NCI-H510A (cell line): ENCODE results near the gene GSTA2.
"Not testable (repeated sequence)": the region's sequence is repeated elsewhere in the genome, so short reads cannot be mapped to it uniquely, and the experiment has no call there.

ENCODE experiments used
- DNase-seq: peaks from one replicate; lab custom pipeline; 2025; lab: John Stamatoyannopoulos, UW

Gene GSTA2

DNA sequence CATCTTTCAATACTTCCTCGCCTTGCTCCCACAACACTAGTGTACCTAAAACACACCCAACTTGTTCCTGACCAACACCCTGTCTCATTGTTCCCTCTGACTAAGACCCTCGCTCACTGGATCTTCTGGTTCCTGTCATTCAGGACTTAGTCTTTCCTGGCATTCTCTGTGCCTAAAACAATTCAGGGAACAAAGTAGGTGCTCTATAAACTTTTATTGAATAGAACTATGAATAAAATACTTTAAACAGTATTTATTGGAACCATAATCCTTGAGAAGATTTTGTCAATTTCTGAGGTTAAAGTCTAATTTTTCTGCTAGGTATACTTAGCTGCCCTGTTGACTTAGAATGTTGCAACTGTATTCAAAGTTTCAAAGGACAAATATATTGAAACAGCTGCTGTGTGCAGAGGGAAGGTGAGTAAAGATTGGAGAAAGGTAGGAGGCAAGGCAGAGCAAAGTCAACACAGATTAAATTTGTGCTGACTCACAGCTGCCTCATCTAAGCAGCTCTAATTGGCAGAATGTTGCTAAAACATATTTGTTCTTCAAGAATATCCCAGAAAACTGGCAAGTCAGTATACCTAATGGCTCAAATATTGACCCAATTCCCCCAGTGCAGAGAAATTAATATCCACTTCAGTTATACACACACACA is 37.6 kb downstream of the GSTA2 start:
- DNase-seq: peak; percentile 88

DNA sequence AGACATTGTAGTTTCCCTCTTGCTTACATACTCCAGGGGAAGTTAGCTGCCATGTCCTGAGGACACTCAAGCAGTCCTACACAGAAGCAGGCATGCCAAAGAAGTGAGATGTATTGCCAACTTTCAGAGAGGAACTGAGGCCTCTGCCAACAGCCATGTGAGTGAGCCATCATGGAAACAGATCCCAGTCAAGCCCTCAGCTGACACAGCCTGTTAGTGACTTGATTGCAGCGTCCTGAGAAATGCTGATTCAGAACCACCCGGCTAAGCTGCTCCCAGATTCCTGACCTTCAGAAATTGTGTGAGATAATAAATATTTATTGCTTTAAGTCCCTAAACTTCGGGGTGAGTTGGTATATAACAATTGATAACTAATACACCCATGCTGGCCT is 38.1 kb downstream of the GSTA2 start:
- no peak for DNase-seq

DNA sequence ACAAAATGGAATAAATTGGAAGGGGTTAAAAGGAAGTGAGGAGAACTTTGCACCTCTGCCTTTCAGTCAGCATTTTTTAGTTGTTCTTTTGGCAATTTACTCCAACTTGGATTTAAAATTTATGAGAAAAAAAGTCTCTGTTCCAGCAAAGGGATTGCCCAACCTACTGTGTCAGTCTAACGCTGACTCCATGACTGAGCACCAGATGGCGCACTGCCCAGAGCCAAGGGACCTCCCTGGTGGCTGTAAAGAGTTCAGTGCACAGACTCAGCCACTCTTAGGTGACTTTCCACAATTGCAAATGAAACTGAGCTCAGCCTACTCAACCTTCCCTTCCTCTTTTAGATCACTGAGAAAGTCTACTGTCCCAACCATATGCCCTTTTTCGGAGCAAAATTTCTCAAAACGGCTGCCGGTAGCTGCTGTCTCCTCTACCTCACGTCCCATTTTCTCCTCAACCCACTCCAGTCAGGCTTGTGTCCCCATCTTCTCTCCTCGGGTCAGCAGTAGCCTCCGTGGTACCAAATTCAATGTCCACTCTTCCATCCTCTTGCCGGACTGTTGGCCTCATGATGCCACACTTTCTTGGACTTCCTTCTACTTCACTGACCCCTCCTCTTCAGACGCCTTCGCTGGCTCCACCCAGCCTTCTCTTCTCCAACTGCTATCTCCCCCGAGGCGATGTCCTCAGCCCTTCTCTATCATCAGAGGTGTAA is 38.7 kb downstream of the GSTA2 start:
- peak; percentile 85 for DNase-seq

DNA sequence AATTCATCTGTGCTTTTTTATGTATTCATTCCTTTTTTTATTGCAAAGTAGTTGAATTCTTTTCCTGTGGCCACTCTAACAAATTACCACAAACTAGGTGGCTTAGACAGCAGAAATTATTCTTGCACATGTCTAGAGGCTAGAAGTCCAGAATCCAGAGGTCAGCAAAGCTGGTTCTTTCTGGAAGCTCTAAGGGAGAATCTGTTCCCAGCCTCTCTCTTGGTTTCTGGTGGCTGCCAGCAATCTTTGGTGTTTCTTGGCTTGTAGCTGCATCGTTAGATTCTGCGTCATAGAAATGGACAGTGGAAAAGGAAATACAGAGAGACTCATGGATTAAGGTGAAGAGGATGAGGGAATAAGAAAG is 39.3 kb downstream of the GSTA2 start:
- DNase-seq: no peak

DNA sequence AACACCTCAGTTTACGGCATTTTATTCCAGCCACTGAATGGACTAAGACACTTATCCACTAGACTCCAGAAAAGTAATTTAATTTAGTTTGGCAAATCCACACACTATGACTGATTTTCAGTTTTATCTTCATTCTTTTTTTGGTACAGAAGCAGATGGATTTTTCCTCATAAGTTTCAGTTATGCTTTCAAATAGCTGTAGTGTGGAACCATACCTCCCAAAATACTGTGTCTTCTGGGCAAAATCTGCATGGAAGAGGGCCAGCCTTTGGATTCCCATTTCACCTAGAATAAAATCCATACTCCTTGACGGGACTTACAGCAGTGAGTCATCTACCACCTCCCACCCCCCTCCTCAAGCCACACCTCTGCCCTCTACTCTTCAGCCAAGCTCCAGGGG is 43.0 kb downstream of the GSTA2 start:
- no peak for DNase-seq

DNA sequence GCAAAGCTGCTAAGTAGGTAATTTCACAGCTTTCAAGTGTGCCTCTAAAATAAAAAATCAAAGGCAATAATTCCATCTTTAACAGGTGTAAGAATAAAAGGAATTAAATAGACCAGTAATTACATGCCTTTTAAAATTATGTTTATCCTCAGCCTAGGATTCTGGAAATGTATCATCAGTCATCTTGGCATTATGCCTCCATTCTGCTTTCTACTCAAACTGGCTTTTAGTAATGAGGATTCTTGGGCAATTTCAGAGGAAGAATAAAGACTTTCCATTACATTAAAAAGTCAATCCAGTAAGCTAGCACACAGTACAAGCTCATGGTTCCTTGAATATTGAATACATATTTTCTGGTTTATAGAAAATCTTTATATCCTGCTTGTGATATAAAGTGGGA is 44.7 kb downstream of the GSTA2 start:
- DNase-seq: no peak

DNA sequence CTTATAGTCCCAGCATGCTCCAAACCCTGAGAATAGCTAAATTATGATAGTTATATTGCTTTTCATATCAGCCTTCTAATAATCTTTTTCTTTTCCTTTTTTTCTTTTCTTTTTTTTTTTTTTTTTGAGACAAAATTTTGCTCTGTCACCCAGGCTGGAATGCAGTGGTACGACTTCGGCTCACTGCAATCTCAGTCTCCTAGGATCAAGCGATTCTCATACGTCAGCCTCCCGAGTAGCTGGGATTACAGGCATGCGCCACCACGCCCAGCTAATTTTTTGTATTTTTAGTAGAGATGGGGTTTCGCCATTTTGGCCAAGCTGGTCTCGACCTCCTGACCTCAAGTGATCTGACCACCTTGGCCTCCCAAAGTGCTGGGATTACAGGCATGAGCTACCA is 48.5 kb downstream of the GSTA2 start:
- DNase-seq: not testable (repeated sequence)

DNA sequence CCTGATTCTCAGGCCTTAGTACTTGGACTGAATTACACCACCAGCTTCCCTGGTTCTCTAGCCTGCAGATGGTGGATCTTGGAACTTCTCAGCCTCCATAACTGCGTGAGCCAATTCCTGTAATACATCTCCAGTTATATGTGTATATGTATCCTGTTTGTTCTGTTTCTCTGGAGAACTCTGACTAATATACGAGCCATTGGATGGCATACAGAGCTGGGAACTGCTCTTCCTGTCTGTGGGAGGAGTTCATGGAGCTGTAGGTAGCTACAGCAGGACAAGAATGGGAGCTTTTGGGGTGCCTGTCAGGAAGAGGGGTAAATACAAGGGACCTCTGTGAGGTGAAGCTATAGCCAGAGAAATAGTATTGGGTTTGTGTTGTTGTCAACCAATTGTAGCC is 51.1 kb downstream of the GSTA2 start:
- DNase-seq: no peak

DNA sequence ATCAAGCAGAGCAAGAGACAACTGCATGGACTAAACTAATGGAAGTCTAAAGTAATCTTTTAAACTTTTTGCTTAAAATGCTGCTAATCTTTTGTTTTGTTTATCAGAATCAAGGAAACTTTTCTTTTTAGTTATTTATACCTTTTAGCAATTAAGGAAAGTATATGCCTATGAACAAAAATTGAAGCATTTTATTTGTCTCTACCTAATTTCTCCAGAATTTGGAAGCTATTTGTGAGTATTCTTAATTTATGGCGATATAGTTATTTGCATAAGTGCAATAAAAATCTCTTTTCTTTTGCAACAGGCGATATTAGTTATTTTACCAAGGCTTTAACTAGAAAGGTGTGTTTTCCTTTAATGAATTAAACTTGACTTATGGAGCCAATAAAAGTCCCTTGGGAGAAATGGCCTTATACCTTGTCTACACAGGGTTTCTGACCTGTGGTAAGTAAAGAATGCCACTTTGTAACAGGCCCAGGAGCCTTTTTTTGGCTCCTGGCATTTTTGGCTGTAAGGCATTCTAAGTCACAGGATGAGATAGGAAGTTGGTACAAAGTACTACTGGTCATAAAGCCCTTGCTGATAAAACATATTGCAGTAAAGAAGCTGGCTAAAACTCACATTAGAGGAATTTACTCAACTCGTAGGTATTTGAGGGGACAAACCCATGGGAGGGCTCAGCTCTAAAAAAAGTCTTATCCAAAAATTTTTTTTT is 55.2 kb downstream of the GSTA2 start:
- DNase-seq: no peak

DNA sequence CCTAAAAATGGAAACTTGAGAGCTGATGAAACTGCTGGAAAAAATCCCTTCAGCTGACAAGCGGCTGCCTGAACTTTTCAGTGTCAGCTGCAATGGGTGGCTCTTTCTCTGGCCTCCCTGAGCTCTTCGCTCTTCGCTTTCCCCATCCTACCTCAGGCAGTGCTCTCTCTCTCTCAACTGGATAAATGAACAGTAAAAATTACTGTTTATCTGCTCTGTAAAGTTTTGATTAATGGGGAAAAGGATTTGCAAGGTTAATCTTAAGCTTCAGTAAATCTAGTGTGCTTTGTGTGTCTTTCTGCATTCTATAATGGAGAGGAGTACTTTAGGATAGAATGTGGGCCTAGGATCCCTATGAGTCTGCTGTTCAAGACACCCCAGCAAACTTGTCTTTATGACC is 57.3 kb downstream of the GSTA2 start:
- no peak for DNase-seq

DNA sequence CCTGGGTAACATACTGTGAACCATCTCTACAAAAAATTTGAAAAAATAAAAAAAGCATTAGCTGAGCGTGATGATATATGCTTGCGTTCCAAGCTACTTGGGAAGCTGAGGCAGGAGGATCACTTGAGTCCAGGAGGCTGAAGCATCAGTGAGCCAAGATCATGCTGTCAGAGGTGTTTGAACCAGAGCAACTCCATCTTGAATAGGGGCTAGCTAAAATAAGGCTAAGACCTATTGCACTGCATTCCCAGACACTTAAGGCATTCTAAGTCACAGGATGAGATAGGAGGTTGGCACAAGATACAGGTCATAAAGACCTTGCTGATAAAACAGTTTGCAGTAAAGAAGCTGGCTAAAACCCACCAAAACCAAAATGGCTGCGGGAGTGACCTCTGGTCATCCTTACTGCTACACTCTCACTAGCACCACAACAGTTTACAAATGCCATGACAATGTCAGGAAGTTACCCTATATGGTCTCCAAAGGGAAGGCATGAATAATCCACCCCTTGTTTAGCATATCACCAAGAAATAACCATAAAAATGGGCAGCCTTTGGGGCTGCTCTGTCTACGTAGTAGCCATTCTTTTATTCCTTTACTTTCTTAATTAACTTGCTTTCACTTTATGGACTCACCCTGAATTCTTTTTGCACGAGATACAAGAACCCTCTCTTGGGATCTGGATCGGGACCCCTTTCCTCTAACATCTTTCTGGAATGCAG is 58.3 kb downstream of the GSTA2 start:
- not testable (repeated sequence) for DNase-seq

DNA sequence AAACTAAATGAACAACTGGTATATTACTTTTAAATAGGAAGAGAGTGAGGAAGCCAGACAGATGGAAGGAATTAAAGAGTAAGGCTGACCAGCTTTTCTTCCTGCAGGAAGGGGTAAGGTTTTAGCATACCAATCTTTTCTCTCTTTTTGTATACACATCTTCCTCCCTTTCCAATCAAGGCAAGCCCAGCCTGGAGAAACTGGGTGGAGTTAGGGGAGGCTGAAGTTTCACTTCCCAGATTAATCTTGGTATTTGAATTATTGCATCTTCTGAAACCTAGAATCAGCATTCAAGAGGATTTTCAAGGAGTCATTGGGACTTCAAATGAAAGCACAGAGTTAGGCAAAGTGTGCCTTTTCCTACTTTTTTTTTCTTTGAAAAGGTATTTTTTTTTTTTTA is 59.2 kb downstream of the GSTA2 start:
- no peak for DNase-seq
